RWPE1 (cell line): ENCODE results near the gene SLC12A8.

Experiments
- CTCF ChIA-PET: fragments of 350-600 bp; sonication (Branson Sonifier 250); formaldehyde crosslinking; extraction: SDS; loops from one replicate; lab custom pipeline; 2021; lab: Yijun Ruan, JAX
- POLR2A ChIA-PET: fragments of 400-600 bp; formaldehyde crosslinking; extraction: SDS; loops from one replicate; lab custom pipeline; 2020; ENCODE audit warnings: antibody characterized with exemption; ENCODE audit not compliant: low non-redundant PET; lab: Yijun Ruan, JAX
- DNase-seq: peaks from one replicate; pipeline ENCODE4 v3.0.0; 2012; ENCODE audit warnings: low spot score
- H3K27ac ChIP-seq: fragments of 450-650 bp; 2 replicates; pipeline ENCODE4 v1.5.1; 2017
- CTCF ChIP-seq: fragments of 450-650 bp; conservative IDR thresholded peaks from 2 replicates; pipeline ENCODE4 v1.5.1; 2017; ENCODE audit warnings: low read depth, mild to moderate bottlenecking

The SLC12A8 gene

GRCh38 chr3:125165189-125165947 is 47.2 kb downstream of the SLC12A8 start:
- ChIA-PET POLR2A (no interaction called here), CTCF (interaction anchor here (0.6 kb wide), 2 partner anchors 198 to 397 kb away, joined by 3 read pairs; no protein-coding TSS in a partner anchor)
- TF ChIP-seq CTCF, result no peak
- H3K27ac ChIP-seq, result peak overlapping the region; percentile 70
- DNase-seq, result no peak

DNA sequence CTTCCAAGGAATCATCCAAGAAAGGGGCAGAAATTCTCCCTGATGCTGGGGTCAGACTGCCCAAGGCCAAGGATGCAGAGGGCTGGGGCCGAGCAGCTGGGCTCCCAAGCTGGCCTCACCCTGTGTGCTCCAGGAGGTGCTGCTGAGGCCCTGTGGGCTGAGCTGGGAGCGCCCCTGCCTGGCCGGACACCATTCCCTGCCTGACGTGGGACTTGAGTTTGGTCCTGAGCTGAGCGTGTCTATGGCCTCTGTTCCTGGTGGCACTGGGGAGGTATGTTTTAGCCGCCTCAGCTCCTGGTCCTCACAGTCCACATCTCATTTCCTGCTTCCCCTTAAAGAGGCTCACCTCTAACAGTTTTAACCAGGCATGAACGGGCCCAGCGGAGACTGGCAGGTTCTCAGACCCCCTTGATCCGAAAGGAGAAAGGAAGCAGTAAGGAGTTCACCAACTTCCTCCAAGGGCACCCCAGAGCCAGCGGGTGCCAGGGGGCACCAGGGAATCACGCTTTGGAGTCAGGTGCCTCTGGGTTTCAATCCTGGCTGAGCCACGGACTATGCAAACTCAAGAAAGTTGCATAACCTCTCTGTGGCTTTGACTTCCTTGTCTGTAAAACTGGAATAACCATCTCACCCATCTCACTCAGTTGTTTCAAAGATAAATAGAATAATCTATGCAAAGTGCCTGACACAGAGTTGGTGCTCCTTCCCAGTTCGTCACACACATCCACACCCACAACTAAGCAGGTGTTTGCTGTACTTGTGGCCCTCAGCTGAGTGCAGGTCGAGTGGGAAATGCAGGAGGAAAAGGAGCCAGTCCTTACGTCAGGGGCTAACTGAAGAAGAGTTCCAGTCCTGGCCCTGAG is 48.6 kb downstream of the SLC12A8 start:
- ChIA-PET CTCF (interaction anchor here (1.6 kb wide), 1 partner anchor 169 kb away, joined by 3 read pairs; no protein-coding TSS in a partner anchor), POLR2A (no interaction called here)
- no peak for DNase-seq
- no peak overlapping the region for H3K27ac ChIP-seq
- TF ChIP-seq CTCF, result no peak

GRCh38 chr3:125161607-125162219 is 50.8 kb downstream of the SLC12A8 start:
- no peak for DNase-seq
- H3K27ac ChIP-seq, result no peak overlapping the region
- TF ChIP-seq CTCF, result no peak
- ChIA-PET CTCF (interaction anchor here (0.7 kb wide), 1 partner anchor 11 kb away, joined by 8 read pairs; no protein-coding TSS in a partner anchor), POLR2A (no interaction called here)

GRCh38 chr3:125160606-125161371 is 51.8 kb downstream of the SLC12A8 start:
- H3K27ac ChIP-seq, result no peak overlapping the region
- ChIA-PET CTCF (interaction anchor here (0.7 kb wide), 2 partner anchors 102 to 1974 kb away, joined by 3 read pairs; no protein-coding TSS in a partner anchor), POLR2A (no interaction called here)
- no peak for TF ChIP-seq CTCF
- DNase-seq, result no peak

DNA sequence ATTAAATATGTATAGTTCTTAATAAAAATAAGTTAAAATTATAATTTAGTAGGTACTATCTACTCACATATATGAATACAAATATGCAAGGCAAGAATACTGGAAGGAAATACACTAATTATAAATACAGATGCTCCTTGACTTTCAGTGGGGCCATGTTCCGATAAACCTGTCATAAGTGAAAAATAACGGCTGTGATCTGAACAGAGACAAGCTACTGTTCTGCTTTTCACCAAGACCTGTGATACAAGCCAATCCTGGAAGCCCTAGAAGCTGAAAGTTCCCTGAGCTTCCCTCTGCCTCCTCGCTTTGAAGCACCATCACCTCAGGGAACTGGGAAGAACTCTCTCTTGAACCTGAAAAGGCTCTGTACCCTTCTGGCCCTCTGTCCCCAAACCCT is 55.4 kb downstream of the SLC12A8 start:
- DNase-seq, result no peak
- CTCF ChIA-PET, result no interaction called here
- no peak overlapping the region for H3K27ac ChIP-seq
- TF ChIP-seq CTCF, result no peak
- POLR2A ChIA-PET, result no interaction called here
